HG02938 (cell line): ENCODE measurements around the gene ITPRIPL2.

Experiments used
- ATAC-seq: cut with Tn5 transposase; IDR thresholded peaks from one replicate; pipeline ENCODE4 v1.9.1; 2021; ENCODE audit warnings: mild to moderate bottlenecking, moderate library complexity; ENCODE audit not compliant: unreplicated experiment

ITPRIPL2 gene

DNA sequence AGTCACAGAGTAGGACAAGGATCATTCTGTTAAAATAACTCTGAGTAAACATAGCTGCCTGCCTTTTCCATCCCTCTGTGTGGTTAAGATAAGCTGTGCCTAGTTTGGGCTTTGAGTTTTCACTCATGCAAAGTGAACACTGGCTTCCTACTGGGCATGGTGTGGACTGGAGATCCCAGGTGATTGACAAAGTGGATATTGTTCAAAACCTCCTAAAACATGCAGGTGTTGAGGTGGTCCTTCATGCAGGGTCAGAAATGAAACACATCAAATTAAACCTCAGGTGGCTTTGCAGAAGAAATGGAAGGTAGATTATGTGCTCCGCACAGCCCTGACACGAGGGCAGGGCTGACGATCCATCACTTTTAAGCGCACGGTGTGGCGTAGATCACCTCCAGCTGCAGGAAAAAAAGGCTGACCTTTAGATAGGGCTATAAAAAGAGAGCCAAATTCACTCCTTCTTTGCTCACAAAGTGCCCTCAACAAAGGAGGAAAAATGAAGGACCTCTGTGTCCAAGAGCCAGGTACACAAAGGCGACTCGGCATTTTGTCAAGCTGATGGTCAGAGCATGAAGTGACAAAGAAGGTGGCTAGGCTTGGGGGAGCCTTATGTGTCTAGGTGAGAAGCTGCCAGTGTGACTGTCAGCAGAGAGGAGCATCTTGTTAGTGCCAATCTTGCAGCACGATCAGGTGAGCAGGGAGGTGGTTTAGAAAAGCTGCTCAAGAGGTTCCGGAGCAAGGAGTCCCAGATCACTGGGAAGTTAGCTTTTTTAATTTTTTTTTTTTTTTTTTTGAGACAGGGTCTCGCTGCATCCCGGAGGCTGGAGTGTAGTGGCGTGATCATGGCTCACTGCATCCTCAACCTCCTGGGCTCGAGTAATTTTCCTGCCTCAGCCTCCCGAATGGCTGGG, 19.9 kb upstream of the ITPRIPL2 start:
- no peak for ATAC-seq

- ATAC-seq = no peak
Observed at GRCh38 chr16:19094542-19095365, 19.0 kb upstream of the ITPRIPL2 start.

DNA sequence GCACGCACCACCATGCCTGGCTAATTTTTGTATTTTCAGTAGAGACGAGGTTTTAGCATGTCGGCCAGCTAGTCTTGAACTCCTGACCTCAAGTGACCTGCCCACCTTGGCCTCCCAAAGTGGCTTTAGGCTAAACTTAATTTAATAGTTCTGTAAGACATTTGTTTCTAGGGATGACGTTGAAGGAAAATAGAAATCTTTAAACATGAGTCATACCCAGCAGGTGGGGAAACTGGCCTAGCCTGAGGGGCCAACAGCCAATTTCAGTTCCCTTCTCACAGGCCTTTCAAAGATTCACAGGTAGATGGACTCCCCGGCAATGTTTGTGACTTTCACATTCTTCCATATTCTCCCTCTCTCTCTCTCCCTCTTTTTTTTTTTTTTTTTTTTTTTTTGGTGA, 18.1 kb upstream of the ITPRIPL2 start:
- no peak for ATAC-seq

GRCh38 chr16:19098173-19098572, 15.6 kb upstream of the ITPRIPL2 start:
- no peak for ATAC-seq

- no peak for ATAC-seq
Observed at GRCh38 chr16:19102187-19102872, 11.4 kb upstream of the ITPRIPL2 start.

- ATAC-seq = no peak
Observed at GRCh38 chr16:19104607-19105006, 9.2 kb upstream of the ITPRIPL2 start.

GRCh38 chr16:19105131-19105530, 8.6 kb upstream of the ITPRIPL2 start:
- no peak for ATAC-seq

- ATAC-seq = no peak
Observed at GRCh38 chr16:19105891-19106624, 7.7 kb upstream of the ITPRIPL2 start.

GRCh38 chr16:19106625-19107020, 7.1 kb upstream of the ITPRIPL2 start:
- ATAC-seq = no peak

GRCh38 chr16:19108409-19109287, 5.1 kb upstream of the ITPRIPL2 start:
- ATAC-seq = no peak

- ATAC-seq = no peak
Observed at GRCh38 chr16:19109288-19109664, 4.5 kb upstream of the ITPRIPL2 start.

GRCh38 chr16:19110537-19111360, 3.0 kb upstream of the ITPRIPL2 start:
- no peak for ATAC-seq

GRCh38 chr16:19112099-19112407, 1.7 kb upstream of the ITPRIPL2 start:
- no peak for ATAC-seq

DNA sequence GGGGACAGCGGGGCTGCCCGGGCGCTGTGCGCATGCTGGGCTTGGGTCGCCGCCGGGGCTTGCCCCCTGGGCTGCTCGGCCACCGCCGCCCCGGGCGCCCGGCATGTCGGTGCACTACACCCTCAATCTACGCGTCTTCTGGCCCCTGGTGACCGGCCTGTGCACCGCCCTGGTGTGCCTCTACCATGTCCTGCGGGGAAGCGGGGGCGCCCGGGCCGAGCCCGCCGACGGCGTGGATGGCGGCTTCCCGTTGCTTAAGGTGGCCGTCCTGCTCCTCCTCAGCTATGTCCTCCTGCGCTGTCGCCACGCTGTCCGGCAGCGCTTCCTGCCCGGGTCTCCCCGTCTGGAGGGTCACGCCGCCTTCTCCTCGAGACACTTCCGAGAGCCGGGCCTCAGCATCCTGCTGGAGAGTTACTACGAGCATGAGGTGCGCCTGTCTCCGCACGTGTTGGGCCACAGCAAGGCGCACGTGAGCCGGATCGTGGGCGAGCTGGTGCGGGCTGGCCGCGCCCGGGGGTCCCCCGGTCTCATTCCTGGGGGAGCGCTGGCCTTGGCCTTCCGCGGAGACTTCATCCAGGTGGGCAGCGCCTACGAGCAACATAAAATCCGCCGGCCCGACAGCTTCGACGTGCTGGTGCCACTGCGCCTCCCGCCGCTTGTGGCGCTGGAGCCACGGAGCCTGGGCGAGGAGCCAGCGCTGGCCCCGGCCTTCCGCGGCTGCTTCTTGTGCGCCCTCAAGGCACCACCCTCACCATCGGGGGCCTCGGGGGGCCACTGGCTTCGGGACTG, 789 bp downstream of the ITPRIPL2 start:
- ATAC-seq = no peak

DNA sequence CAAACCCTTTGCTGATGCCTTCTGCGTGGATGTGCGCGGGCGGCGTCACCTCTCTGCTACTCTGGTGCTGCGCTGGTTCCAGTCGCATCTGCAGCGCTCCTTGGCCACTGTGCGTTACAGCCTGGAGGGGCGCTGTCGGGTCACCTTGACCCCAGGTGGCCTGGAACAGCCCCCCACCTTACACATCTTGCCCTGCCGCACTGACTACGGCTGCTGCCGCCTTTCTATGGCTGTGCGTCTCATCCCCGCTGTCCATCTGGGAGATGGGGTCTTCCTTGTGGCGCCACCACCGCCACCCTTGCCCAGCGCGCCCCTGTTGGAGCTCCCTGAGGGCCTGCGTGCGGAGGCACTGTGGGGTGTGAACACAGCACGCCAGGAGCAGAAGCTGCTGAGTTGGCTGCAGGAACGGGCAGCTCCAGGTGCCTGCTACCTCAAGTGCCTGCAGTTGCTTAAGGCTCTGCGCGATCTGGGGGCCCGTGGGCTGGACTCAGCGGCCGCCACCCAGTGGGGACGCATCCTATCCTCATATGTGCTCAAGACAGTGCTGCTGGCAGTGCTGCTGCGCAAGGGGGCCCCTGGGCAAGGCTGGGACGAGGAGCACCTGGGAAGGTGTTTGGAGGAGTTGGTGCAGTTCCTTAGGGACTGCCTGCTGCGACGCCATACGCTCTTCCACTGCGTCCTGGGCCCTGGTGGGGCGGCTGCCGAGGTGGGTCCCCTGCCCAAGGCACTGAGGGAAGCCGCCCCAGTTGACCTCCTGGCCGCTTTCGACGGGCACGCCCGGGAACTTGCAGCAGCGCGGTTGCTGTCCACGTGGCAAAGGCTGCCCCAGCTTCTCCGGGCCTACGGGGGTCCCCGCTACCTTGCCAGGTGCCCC, 1.6 kb downstream of the ITPRIPL2 start:
- no peak for ATAC-seq

- ATAC-seq = no peak
Observed at GRCh38 chr16:19116711-19117449, 3.1 kb downstream of the ITPRIPL2 start.
